SHP77 treated with DMSO at 0.1 percent for 48 hours (cell line): Measurements from ENCODE around the gene FCER2.
"Not testable (repeated sequence)": the region's sequence is repeated elsewhere in the genome, so short reads cannot be mapped to it uniquely, and the experiment has no call there.

Source experiments
- DNase-seq: peaks from one replicate; lab custom pipeline; 2025; lab: John Stamatoyannopoulos, UW

FCER2 gene

GRCh38 chr19:7645656-7646425 lies 56.1 kb downstream of the FCER2 start:
- no peak for DNase-seq

DNA sequence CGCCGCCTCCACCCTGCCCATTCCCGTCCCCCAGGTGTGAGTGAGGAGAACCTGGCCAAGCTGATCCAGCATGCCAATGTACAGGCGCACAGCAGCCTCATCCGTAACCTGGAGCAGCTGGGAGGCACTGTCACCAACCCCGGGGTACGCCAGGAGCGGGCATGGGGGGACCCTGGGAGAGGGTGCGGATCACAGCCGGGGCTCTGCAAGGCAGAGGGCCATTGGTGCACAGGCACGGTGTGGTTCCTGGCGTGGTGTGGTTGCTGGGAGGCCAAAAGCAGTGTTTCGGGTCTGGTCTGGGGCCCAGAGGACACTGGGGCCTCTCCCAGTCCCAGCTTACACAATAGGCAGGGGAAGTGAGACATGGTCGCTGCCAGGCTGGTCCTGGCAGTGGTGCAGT lies 56.8 kb downstream of the FCER2 start:
- no peak for DNase-seq

- DNase-seq: no peak
Observed at GRCh38 chr19:7644550-7644877, 57.4 kb downstream of the FCER2 start.

DNA sequence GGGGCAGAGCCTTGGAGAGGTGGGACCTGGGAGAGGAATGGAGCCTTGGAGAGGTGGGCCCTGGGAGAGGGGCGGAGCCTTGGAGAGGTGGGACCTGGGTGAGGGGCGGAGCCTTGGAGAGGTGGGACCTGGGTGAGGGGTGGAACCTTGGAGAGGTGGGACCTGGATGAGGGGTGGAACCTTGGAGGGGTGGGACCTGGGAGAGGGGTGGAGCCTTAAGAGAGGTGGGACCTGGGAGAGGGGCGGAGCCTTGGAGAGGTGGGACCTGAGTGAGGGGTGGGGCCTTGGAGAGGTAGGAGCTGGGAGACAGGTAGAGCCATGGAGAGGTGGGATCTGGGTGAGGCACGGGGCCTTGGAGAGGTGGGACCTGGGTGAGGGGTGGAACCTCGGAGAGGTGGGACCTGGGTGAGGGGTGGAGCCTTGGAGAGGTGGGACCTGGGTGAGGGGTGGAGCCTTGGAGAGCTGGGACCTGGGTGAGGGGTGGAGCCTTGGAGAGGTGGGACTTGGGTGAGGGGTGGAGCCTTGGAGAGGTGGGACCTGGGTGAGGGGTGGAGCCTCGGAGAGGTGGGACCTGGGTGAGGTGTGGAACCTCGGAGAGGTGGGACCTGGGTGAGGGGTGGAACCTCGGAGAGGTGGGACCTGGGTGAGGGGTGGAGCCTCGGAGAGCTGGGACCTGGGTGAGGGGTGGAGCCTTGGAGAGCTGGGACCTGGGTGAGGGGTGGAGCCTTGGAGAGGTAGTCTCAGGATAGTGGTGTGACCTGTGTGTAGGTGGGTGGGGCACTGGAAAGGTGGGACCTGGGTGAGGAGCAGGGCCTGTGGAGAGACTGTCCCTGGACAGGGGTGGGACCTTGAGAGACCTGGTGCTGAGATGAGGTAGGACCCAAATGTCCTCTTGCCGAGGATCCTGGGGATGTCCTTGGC lies 58.0 kb downstream of the FCER2 start:
- DNase-seq: not testable (repeated sequence)

DNA sequence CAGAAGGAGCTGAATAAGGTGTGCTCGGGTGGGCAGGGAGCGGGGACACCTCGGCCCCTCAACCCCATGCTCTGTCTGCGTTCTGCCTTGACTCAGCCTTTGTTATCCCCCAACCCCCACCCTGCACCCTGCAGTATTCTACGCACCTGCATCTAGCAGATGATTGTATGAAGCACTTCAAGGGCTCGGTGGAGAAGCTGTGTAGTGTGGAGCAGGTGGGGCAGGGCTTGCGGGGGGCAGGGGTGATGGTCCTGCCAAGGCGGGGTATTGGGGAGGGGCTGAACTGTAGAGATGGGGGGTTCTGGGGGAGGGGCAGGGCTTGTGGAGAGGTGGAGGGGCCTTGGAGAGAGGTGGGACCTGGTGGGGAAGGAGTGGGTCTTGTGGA lies 58.9 kb downstream of the FCER2 start:
- no peak for DNase-seq

- DNase-seq: no peak
Observed at GRCh38 chr19:7642295-7643030, 59.5 kb downstream of the FCER2 start.

DNA sequence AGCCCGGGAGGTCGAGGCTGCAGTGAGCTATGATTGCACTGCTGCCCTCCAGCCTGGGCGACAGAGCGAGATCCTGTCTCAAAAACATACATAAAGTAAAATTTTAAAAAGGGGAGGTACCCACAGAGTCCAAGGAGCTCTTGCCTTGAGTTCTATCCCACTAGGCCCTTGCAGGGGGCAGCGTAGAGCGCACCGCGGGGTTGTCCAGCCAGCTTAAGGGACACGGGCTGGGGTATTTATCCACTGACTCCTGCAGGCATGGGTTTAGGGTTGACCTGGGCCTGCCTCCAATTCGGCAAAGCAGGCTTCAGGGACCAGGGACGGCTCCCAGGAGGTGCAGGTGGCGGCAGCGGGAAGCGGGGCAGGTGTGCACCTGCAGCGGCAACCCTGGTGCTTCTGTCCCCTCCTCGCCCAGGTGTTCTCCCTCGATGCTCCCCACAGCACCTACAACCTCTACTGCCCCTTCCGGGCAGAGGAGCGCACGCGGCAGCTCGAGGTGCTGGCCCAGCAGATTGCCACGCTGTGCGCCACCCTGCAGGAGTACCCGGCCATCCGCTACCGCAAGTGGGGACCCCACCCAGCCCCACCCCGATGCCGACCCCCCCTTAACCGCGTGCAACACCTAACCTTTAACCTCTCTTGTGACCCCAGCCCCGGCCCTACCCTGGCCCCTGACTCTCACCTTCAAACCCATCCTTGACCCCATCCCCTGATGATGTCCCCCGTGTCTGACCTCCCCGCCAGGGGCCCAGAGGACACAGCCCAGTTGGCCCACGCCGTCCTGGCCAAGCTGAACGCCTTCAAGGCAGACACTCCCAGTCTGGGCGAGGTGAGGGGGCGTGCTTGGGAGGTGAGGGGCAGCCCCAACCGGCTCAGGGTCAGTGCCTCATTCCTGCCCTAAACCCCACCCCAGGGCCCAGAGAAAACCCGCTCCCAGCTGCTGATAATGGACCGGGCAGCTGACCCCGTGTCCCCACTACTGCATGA lies 60.3 kb downstream of the FCER2 start:
- DNase-seq: no peak

DNA sequence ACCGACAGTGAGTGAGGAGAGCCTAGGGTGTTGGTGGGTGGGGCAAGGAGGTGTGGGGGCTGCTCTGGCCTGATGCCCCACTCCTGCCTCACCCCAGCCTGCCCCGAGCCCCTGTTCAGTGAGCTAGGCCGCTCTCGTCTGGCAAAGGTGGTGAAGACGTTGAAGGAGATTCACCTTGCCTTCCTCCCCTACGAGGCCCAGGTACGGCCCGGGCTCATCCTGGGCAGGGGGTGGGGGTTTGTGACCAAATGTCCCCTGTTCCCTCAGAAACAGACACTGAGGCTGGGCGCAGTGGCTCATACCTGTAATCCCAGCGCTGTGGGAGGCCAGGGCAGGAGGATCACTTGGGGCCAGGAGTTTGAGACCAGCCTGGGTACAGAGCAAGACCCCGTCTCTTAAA lies 61.1 kb downstream of the FCER2 start:
- no peak for DNase-seq

GRCh38 chr19:7639863-7640348 lies 62.0 kb downstream of the FCER2 start:
- no peak for DNase-seq

- no peak for DNase-seq
Observed at GRCh38 chr19:7638802-7639465, 63.0 kb downstream of the FCER2 start.
